NCI-H187 treated with DMSO at 0.1 percent for 48 hours (cell line): Measurements from ENCODE around the gene SRSF2.
"Not testable (repeated sequence)": the region's sequence is repeated elsewhere in the genome, so short reads cannot be mapped to it uniquely, and the experiment has no call there.

Source experiments
- DNase-seq: peaks from one replicate; lab custom pipeline; 2025; lab: John Stamatoyannopoulos, UW

The SRSF2 gene

GRCh38 chr17:76700617-76701470 lies 36.3 kb downstream of the SRSF2 start:
- DNase-seq = peak; percentile 43

- no peak for DNase-seq
Measured at GRCh38 chr17:76700270-76700616, 36.9 kb downstream of the SRSF2 start.

GRCh38 chr17:76698466-76698977 lies 38.6 kb downstream of the SRSF2 start:
- not testable (repeated sequence) for DNase-seq

GRCh38 chr17:76697702-76698465 lies 39.2 kb downstream of the SRSF2 start:
- DNase-seq = peak; percentile 80

GRCh38 chr17:76696763-76697701 lies 40.1 kb downstream of the SRSF2 start:
- DNase-seq = no peak

- DNase-seq = no peak
Measured at GRCh38 chr17:76695059-76695831, 41.9 kb downstream of the SRSF2 start.

GRCh38 chr17:76691379-76692191 lies 45.5 kb downstream of the SRSF2 start:
- no peak for DNase-seq

- DNase-seq = no peak
Measured at GRCh38 chr17:76690596-76691280, 46.4 kb downstream of the SRSF2 start.

GRCh38 chr17:76689859-76690258 lies 47.3 kb downstream of the SRSF2 start:
- no peak for DNase-seq

GRCh38 chr17:76688165-76688622 lies 48.9 kb downstream of the SRSF2 start:
- no peak for DNase-seq

- no peak for DNase-seq
Measured at GRCh38 chr17:76687298-76688164, 49.6 kb downstream of the SRSF2 start.

GRCh38 chr17:76686538-76687297 lies 50.4 kb downstream of the SRSF2 start:
- DNase-seq = no peak

- no peak for DNase-seq
Measured at GRCh38 chr17:76685846-76686245, 51.3 kb downstream of the SRSF2 start.

- DNase-seq = no peak
Measured at GRCh38 chr17:76685366-76685765, 51.8 kb downstream of the SRSF2 start.

- no peak for DNase-seq
Measured at GRCh38 chr17:76684756-76685155, 52.4 kb downstream of the SRSF2 start.
